Neural crest cell (in vitro differentiated cells): ENCODE data around the gene SYT13. TPM values are rescaled to one million over a fixed set of nuclear protein-coding genes. Genes with fewer than 3 reads are reported as not detected.

Experiments used
- DNase-seq: peaks from one replicate; pipeline ENCODE4 v3.0.0; 2021; ENCODE audit warnings: low read depth, mixed read lengths, low spot score
- H3K27ac Mint-ChIP-seq: one replicate; pipeline ENCODE4 v1.8.0; 2021; ENCODE audit warnings: mild to moderate bottlenecking, mixed read lengths; ENCODE audit not compliant: unreplicated experiment
- H3K27me3 Mint-ChIP-seq: 2 replicates; pipeline ENCODE4 v1.8.0; 2021; ENCODE audit warnings: low read depth, mild to moderate bottlenecking, mixed read lengths
- H3K36me3 Mint-ChIP-seq: 2 replicates; pipeline ENCODE4 v1.8.0; 2021; ENCODE audit warnings: low read depth, mild to moderate bottlenecking, mixed read lengths
- H3K4me1 Mint-ChIP-seq: 2 replicates; pipeline ENCODE4 v1.8.0; 2021; ENCODE audit warnings: mixed read lengths
- H3K4me3 Mint-ChIP-seq: one replicate; pipeline ENCODE4 v1.8.0; 2021; ENCODE audit warnings: mild to moderate bottlenecking, mixed read lengths
- H3K9me3 Mint-ChIP-seq: 2 replicates; pipeline ENCODE4 v1.8.0; 2021; ENCODE audit warnings: mixed read lengths
- CTCF ChIP-seq: fragments of 200-600 bp; sonication (generic); conservative IDR thresholded peaks from 2 replicates; pipeline ENCODE4 v1.5.0; 2021; ENCODE audit warnings: antibody characterized with exemption, mild to moderate bottlenecking
- total RNA-seq: library from RNA; stranded (reverse); gene quantifications from 2 replicates; pipeline ENCODE4 v1.2.1, GENCODE V29; 2021

Gene SYT13
- total RNA-seq, 1 donor from 2014 or later: 1.7 TPM

- no peak overlapping the region for H3K27ac Mint-ChIP-seq
- peaks cover under 1% of the 10 kb centered on the region for H3K4me1 Mint-ChIP-seq
- no peaks in the 10 kb centered on the region for H3K9me3 Mint-ChIP-seq
- no peak overlapping the region for H3K4me3 Mint-ChIP-seq
- peaks cover 77% of the 10 kb centered on the region for H3K27me3 Mint-ChIP-seq
- no peaks in the 10 kb centered on the region for H3K36me3 Mint-ChIP-seq
- DNase-seq: no peak
- no peak for TF ChIP-seq CTCF
Observed at GRCh38 chr11:45290586-45290985, 4.4 kb upstream of the SYT13 start.

- Mint-ChIP-seq H3K4me1 (peaks cover 5% of the 10 kb centered on the region), H3K9me3 (no peaks in the 10 kb centered on the region), H3K27me3 (peaks cover 89% of the 10 kb centered on the region), H3K36me3 (no peaks in the 10 kb centered on the region), H3K27ac (no peak overlapping the region), H3K4me3 (no peak overlapping the region)
- no peak for DNase-seq
- TF ChIP-seq CTCF: no peak
Observed at GRCh38 chr11:45289369-45289768, 3.2 kb upstream of the SYT13 start.

GRCh38 chr11:45288339-45288738 is 2.2 kb upstream of the SYT13 start:
- Mint-ChIP-seq H3K9me3 (no peaks in the 10 kb centered on the region), H3K4me1 (peaks cover 5% of the 10 kb centered on the region)
- TF ChIP-seq CTCF: no peak

GRCh38 chr11:45287316-45287903 is 1.3 kb upstream of the SYT13 start:
- H3K4me1 Mint-ChIP-seq: peaks cover 5% of the 10 kb centered on the region
- no peak for DNase-seq
- no peaks in the 10 kb centered on the region for H3K36me3 Mint-ChIP-seq
- TF ChIP-seq CTCF: no peak
- peaks cover 92% of the 10 kb centered on the region for H3K27me3 Mint-ChIP-seq
- H3K4me3 Mint-ChIP-seq: peak overlapping the region; percentile 50
- H3K27ac Mint-ChIP-seq: no peak overlapping the region
- H3K9me3 Mint-ChIP-seq: no peaks in the 10 kb centered on the region

More at GRCh38 chr11:45288339-45288738, 2.2 kb upstream of the SYT13 start:
- no peak for DNase-seq
- Mint-ChIP-seq H3K27me3 (peaks cover 93% of the 10 kb centered on the region), H3K27ac (no peak overlapping the region), H3K4me3 (peak overlapping the region; percentile 31), H3K36me3 (no peaks in the 10 kb centered on the region)

- H3K27me3 Mint-ChIP-seq: peaks cover 79% of the 10 kb centered on the region
- TF ChIP-seq CTCF: no peak
- H3K9me3 Mint-ChIP-seq: no peaks in the 10 kb centered on the region
- H3K4me3 Mint-ChIP-seq: peak overlapping the region; percentile 65
- peaks cover 14% of the 10 kb centered on the region for H3K4me1 Mint-ChIP-seq
- H3K36me3 Mint-ChIP-seq: no peaks in the 10 kb centered on the region
- DNase-seq: no peak
- no peak overlapping the region for H3K27ac Mint-ChIP-seq
Observed at GRCh38 chr11:45285250-45285828, 802 bp downstream of the SYT13 start.
